ENCODE data around the gene NAA50.

DNA sequence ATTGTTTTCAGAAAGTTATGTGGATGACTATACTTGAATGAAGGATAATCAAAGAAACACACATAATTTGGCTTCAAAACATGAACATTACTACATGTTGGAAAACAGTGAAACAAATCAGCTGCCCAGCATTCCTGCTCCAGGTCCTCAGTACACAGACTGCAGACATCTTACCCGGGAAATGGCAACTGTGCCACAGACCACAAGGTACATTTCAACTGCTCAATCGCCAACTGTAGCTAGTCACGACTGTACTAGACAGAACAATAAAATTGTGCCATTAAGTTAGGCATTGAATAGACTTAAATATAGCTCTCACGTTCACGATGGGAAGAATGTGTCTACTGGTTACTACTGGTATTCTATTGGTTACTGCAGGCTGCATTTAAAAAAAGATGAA, 5.0 kb downstream of the NAA50 start:
- TF ChIP-seq, protein P1, sequence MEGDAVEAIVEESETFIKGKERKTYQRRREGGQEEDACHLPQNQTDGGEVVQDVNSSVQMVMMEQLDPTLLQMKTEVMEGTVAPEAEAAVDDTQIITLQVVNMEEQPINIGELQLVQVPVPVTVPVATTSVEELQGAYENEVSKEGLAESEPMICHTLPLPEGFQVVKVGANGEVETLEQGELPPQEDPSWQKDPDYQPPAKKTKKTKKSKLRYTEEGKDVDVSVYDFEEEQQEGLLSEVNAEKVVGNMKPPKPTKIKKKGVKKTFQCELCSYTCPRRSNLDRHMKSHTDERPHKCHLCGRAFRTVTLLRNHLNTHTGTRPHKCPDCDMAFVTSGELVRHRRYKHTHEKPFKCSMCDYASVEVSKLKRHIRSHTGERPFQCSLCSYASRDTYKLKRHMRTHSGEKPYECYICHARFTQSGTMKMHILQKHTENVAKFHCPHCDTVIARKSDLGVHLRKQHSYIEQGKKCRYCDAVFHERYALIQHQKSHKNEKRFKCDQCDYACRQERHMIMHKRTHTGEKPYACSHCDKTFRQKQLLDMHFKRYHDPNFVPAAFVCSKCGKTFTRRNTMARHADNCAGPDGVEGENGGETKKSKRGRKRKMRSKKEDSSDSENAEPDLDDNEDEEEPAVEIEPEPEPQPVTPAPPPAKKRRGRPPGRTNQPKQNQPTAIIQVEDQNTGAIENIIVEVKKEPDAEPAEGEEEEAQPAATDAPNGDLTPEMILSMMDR (conservative IDR thresholded peaks at IDR 0.05): no peak
- no peak for TF ChIP-seq ZFX (IDR thresholded peaks at IDR 0.05)

Data from C4-2B (cell line).